22Rv1 (cell line): ENCODE data around the gene PPP3CA.

Experiments used
- CTCF ChIP-seq: fragments of 450-650 bp; IDR thresholded peaks from 2 replicates; pipeline ENCODE4 v1.5.1; 2017; ENCODE audit warnings: mild to moderate bottlenecking
- ZFX ChIP-seq: fragments of 450-650 bp; IDR thresholded peaks from 2 replicates; pipeline ENCODE4 v1.6.1; 2017; ENCODE audit warnings: antibody characterized with exemption, borderline replicate concordance

- TF ChIP-seq CTCF = no peak
- no peak for TF ChIP-seq ZFX
Observed at GRCh38 chr4:101035487-101035886, 311.8 kb downstream of the PPP3CA start.
